ENCODE results near the gene KCNJ12.
"Not testable (repeated sequence)": the region's sequence is repeated elsewhere in the genome, so short reads cannot be mapped to it uniquely, and the experiment has no call there.

The KCNJ12 gene

GRCh38 chr17:21436481-21436880 lies 60.3 kb downstream of the KCNJ12 start:
- not testable (repeated sequence) for H3K4me1 ChIP-seq (ENCODE audit: insufficient read depth, low read length); H3K9me3 ChIP-seq (ENCODE audit: control insufficient read depth, insufficient read depth, low read length); H3K36me3 ChIP-seq (ENCODE audit: insufficient read depth, low read length); H3K9ac ChIP-seq (ENCODE audit: low read depth, low read length)

- H3K9me3 ChIP-seq (ENCODE audit: control insufficient read depth, insufficient read depth, low read length); H3K9ac ChIP-seq (ENCODE audit: low read depth, low read length); H3K36me3 ChIP-seq (ENCODE audit: insufficient read depth, low read length); H3K4me1 ChIP-seq (ENCODE audit: insufficient read depth, low read length): not testable (repeated sequence)
Measured at GRCh38 chr17:21436883-21437836, 61.0 kb downstream of the KCNJ12 start.

GRCh38 chr17:21438316-21439014 lies 62.3 kb downstream of the KCNJ12 start:
- H3K4me1 ChIP-seq (ENCODE audit: insufficient read depth, low read length); H3K9me3 ChIP-seq (ENCODE audit: control insufficient read depth, insufficient read depth, low read length); H3K36me3 ChIP-seq (ENCODE audit: insufficient read depth, low read length); H3K9ac ChIP-seq (ENCODE audit: low read depth, low read length): not testable (repeated sequence)

- H3K4me1 ChIP-seq (ENCODE audit: insufficient read depth, low read length): not testable (repeated sequence)
Measured at GRCh38 chr17:21439015-21439336, 62.8 kb downstream of the KCNJ12 start.

GRCh38 chr17:21445091-21445650 lies 69.0 kb downstream of the KCNJ12 start:
- Histone ChIP-seq H3K4me1 (ENCODE audit: insufficient read depth, low read length) (no peaks in the 10 kb centered on the region), H3K9me3 (ENCODE audit: control insufficient read depth, insufficient read depth, low read length) (no peaks in the 10 kb centered on the region), H3K9ac (ENCODE audit: low read depth, low read length) (no peak overlapping the region), H3K36me3 (ENCODE audit: insufficient read depth, low read length) (no peaks in the 10 kb centered on the region)

More at GRCh38 chr17:21439015-21439336, 62.8 kb downstream of the KCNJ12 start:
- H3K9me3 ChIP-seq (ENCODE audit: control insufficient read depth, insufficient read depth, low read length); H3K36me3 ChIP-seq (ENCODE audit: insufficient read depth, low read length); H3K9ac ChIP-seq (ENCODE audit: low read depth, low read length): not testable (repeated sequence)

GRCh38 chr17:21447552-21447951 lies 71.4 kb downstream of the KCNJ12 start:
- not testable (repeated sequence) for H3K36me3 ChIP-seq (ENCODE audit: insufficient read depth, low read length); H3K4me1 ChIP-seq (ENCODE audit: insufficient read depth, low read length); H3K9me3 ChIP-seq (ENCODE audit: control insufficient read depth, insufficient read depth, low read length); H3K9ac ChIP-seq (ENCODE audit: low read depth, low read length)

GRCh38 chr17:21449891-21450290 lies 73.7 kb downstream of the KCNJ12 start:
- not testable (repeated sequence) for H3K9me3 ChIP-seq (ENCODE audit: control insufficient read depth, insufficient read depth, low read length); H3K4me1 ChIP-seq (ENCODE audit: insufficient read depth, low read length); H3K36me3 ChIP-seq (ENCODE audit: insufficient read depth, low read length); H3K9ac ChIP-seq (ENCODE audit: low read depth, low read length)

- no peak overlapping the region for H3K9ac ChIP-seq (ENCODE audit: low read depth, low read length)
- no peaks in the 10 kb centered on the region for H3K36me3 ChIP-seq (ENCODE audit: insufficient read depth, low read length)
- H3K9me3 ChIP-seq (ENCODE audit: control insufficient read depth, insufficient read depth, low read length): no peaks in the 10 kb centered on the region
- H3K4me1 ChIP-seq (ENCODE audit: insufficient read depth, low read length): no peaks in the 10 kb centered on the region
Measured at GRCh38 chr17:21451975-21452374, 75.8 kb downstream of the KCNJ12 start.

- no peaks in the 10 kb centered on the region for H3K4me1 ChIP-seq (ENCODE audit: insufficient read depth, low read length)
- H3K36me3 ChIP-seq (ENCODE audit: insufficient read depth, low read length): no peaks in the 10 kb centered on the region
- H3K9ac ChIP-seq (ENCODE audit: low read depth, low read length): peak overlapping the region; percentile 32; the same call in 1 of the 2 replicates
- H3K9me3 ChIP-seq (ENCODE audit: control insufficient read depth, insufficient read depth, low read length): no peaks in the 10 kb centered on the region
Measured at GRCh38 chr17:21452377-21453143, 76.4 kb downstream of the KCNJ12 start.

- Histone ChIP-seq H3K9me3 (ENCODE audit: control insufficient read depth, insufficient read depth, low read length) (no peaks in the 10 kb centered on the region), H3K4me1 (ENCODE audit: insufficient read depth, low read length) (no peaks in the 10 kb centered on the region), H3K36me3 (ENCODE audit: insufficient read depth, low read length) (no peaks in the 10 kb centered on the region), H3K9ac (ENCODE audit: low read depth, low read length) (no peak overlapping the region)
Measured at GRCh38 chr17:21453144-21453898, 77.2 kb downstream of the KCNJ12 start.

GRCh38 chr17:21454006-21454405 lies 77.8 kb downstream of the KCNJ12 start:
- not testable (repeated sequence) for H3K36me3 ChIP-seq (ENCODE audit: insufficient read depth, low read length); H3K9me3 ChIP-seq (ENCODE audit: control insufficient read depth, insufficient read depth, low read length); H3K4me1 ChIP-seq (ENCODE audit: insufficient read depth, low read length); H3K9ac ChIP-seq (ENCODE audit: low read depth, low read length)

- H3K36me3 ChIP-seq (ENCODE audit: insufficient read depth, low read length): no peaks in the 10 kb centered on the region
- peaks cover 3% of the 10 kb centered on the region; the same call in 1 of the 2 replicates for H3K4me1 ChIP-seq (ENCODE audit: insufficient read depth, low read length)
- H3K9ac ChIP-seq (ENCODE audit: low read depth, low read length): no peak overlapping the region
- no peaks in the 10 kb centered on the region for H3K9me3 ChIP-seq (ENCODE audit: control insufficient read depth, insufficient read depth, low read length)
Measured at GRCh38 chr17:21454441-21454840, 78.3 kb downstream of the KCNJ12 start.

- no peaks in the 10 kb centered on the region for H3K9me3 ChIP-seq (ENCODE audit: control insufficient read depth, insufficient read depth, low read length)
- H3K36me3 ChIP-seq (ENCODE audit: insufficient read depth, low read length): no peaks in the 10 kb centered on the region
- H3K9ac ChIP-seq (ENCODE audit: low read depth, low read length): no peak overlapping the region
- H3K4me1 ChIP-seq (ENCODE audit: insufficient read depth, low read length): peaks cover 3% of the 10 kb centered on the region; the same call in 1 of the 2 replicates
Measured at GRCh38 chr17:21455761-21456160, 79.6 kb downstream of the KCNJ12 start.

GRCh38 chr17:21456449-21456848 lies 80.3 kb downstream of the KCNJ12 start:
- not testable (repeated sequence) for H3K36me3 ChIP-seq (ENCODE audit: insufficient read depth, low read length); H3K4me1 ChIP-seq (ENCODE audit: insufficient read depth, low read length); H3K9me3 ChIP-seq (ENCODE audit: control insufficient read depth, insufficient read depth, low read length); H3K9ac ChIP-seq (ENCODE audit: low read depth, low read length)
